HepG2 (cell line): Measurements from ENCODE around the gene ACVR2A. TPM values are rescaled to one million over a fixed set of nuclear protein-coding genes. Genes with fewer than 3 reads are reported as not detected.

Experiments
- ATAC-seq: fragments of 200-7000 bp; cut with Tn5 transposase; 3 replicates; pipeline ENCODE4 v1.9.1; 2020; ENCODE audit warnings: mild to moderate bottlenecking, moderate library complexity
- BruUV-seq: library from RNA; stranded (reverse); fragments of 400-500 nt; replicated peaks from 2 replicates; lab custom pipeline; 2021; lab: Mats Ljungman, UMichigan
- CTCF ChIA-PET: fragments of 300-600 bp; formaldehyde crosslinking; extraction: SDS; loops from one replicate; lab custom pipeline; 2021; ENCODE audit warnings: low total read pairs, inconsistent platforms, low intra/inter-chr PET ratio; lab: Yijun Ruan, JAX
- POLR2A ChIA-PET: fragments of 350-600 bp; sonication (Branson Sonifier 250); formaldehyde crosslinking; loops from one replicate; lab custom pipeline; 2020; ENCODE audit warnings: antibody characterized with exemption, inconsistent platforms; lab: Yijun Ruan, JAX
- DNase-seq: peaks from one replicate; pipeline ENCODE4 v3.0.0-alpha.2; 2015; ENCODE audit warnings: low spot score
- FAIRE-seq: peaks from 3 replicates; lab custom pipeline; 2011; peaks lifted over from hg19 to GRCh38; lab: Jason Lieb, UNC
- H2AFZ ChIP-seq: one replicate; pipeline ENCODE4 v1.6.1; 2011; ENCODE audit warnings: low read length, inconsistent platforms
- H3K27ac ChIP-seq: fragments of 300-600 bp; 3 replicates; pipeline ENCODE4 v1.8.0; 2011; ENCODE audit warnings: mixed run types, mild to moderate bottlenecking, mixed read lengths, low read length, inconsistent platforms; ENCODE audit not compliant: insufficient read depth; ENCODE audit errors: extremely low read length
- H3K27me3 ChIP-seq, 2 experiments: fragments of 200-600 bp in 1 of 2; 2 replicates in 1 of 2; 3 replicates in 1 of 2; pipeline versions ENCODE4 v1.6.0 to v1.8.0; 2011; ENCODE audit warnings: low read length in 2 of 2, mild to moderate bottlenecking in 2 of 2, moderate library complexity in 2 of 2, inconsistent platforms in 1 of 2; ENCODE audit not compliant: insufficient read depth in 2 of 2, control insufficient read depth in 1 of 2
- H3K36me3 ChIP-seq, 2 experiments: fragments of 200-600 bp in 1 of 2; replicated peaks in 1 of 2; 2 replicates in 1 of 2; 3 replicates in 1 of 2; pipeline versions ENCODE4 v1.5.1 to v1.8.0; 2011; ENCODE audit warnings: low read length in 2 of 2, inconsistent platforms in 1 of 2; ENCODE audit not compliant: insufficient read depth in 2 of 2, control insufficient read depth in 1 of 2
- H3K4me1 ChIP-seq: 2 replicates; pipeline ENCODE4 v1.5.1; 2012; ENCODE audit warnings: low read length, inconsistent platforms; ENCODE audit not compliant: insufficient read depth
- H3K4me2 ChIP-seq: 2 replicates; pipeline ENCODE4 v1.6.0; 2011; ENCODE audit warnings: low read depth, low read length, inconsistent platforms
- H3K4me3 ChIP-seq, 3 experiments: fragments of 200-600 bp in 1 of 3; sonication (generic), shearing (Covaris generic) in 1 of 3; replicated peaks in 1 of 3; 2 replicates each; pipeline ENCODE4 v1.5.1; 2011 to 2016; ENCODE audit warnings: low read length in 3 of 3, inconsistent platforms in 2 of 3, low read depth in 2 of 3, mild to moderate bottlenecking in 2 of 3, control low read depth in 1 of 3, mixed read lengths in 1 of 3; ENCODE audit not compliant: insufficient read depth in 1 of 3
- H3K79me2 ChIP-seq: one replicate; pipeline ENCODE4 v1.6.1; 2011; ENCODE audit warnings: low read length, inconsistent platforms; ENCODE audit not compliant: insufficient read depth
- H3K9ac ChIP-seq: 2 replicates; pipeline ENCODE4 v1.6.0; 2011; ENCODE audit warnings: mild to moderate bottlenecking, low read depth, low read length, inconsistent platforms; ENCODE audit not compliant: insufficient read depth
- H3K9me3 ChIP-seq: 2 replicates; pipeline ENCODE4 v1.5.1; 2012; ENCODE audit warnings: mild to moderate bottlenecking, low read length
- H4K20me1 ChIP-seq: 2 replicates; pipeline ENCODE4 v1.6.0; 2011; ENCODE audit warnings: inconsistent platforms, mild to moderate bottlenecking, low read length, moderate library complexity; ENCODE audit not compliant: insufficient read depth
- CREB1 ChIP-seq, 2 experiments: fragments of 450-650 bp in 1 of 2; IDR thresholded peaks; 2 replicates each; pipeline ENCODE4 v1.6.1; 2016 to 2017; ENCODE audit warnings: control low read depth in 1 of 2, mild to moderate bottlenecking in 1 of 2, missing compliant biosample characterization in 1 of 2, missing genetic modification characterization in 1 of 2
- SIX4 ChIP-seq: sonication (generic); formaldehyde crosslinking; IDR thresholded peaks from 2 replicates; pipeline ENCODE4 v1.4.0; 2020; ENCODE audit warnings: missing genetic modification reagents
- ZFP90 ChIP-seq: sonication (generic); formaldehyde crosslinking; IDR thresholded peaks from 2 replicates; pipeline ENCODE4 v1.8.0; 2022; ENCODE audit warnings: missing genetic modification reagents, mild to moderate bottlenecking, inconsistent platforms, borderline replicate concordance
- ZNF160 ChIP-seq: sonication (generic); formaldehyde crosslinking; IDR thresholded peaks from 2 replicates; pipeline ENCODE4 v1.8.0; 2022; ENCODE audit warnings: mild to moderate bottlenecking, inconsistent platforms, missing genetic modification reagents
- ZNF563 ChIP-seq: sonication (generic); formaldehyde crosslinking; IDR thresholded peaks from 2 replicates; pipeline ENCODE4 v1.8.0; 2022; ENCODE audit warnings: mild to moderate bottlenecking, moderate library complexity, missing genetic modification reagents
- ZNF660 ChIP-seq: sonication (generic); formaldehyde crosslinking; IDR thresholded peaks from 2 replicates; pipeline ENCODE4 v1.5.1; 2020; ENCODE audit warnings: mild to moderate bottlenecking, low read depth, missing genetic modification reagents, borderline replicate concordance
- ZNF850 ChIP-seq: sonication (generic); formaldehyde crosslinking; conservative IDR thresholded peaks from 2 replicates; pipeline ENCODE4 v1.9.0; 2021; ENCODE audit warnings: mild to moderate bottlenecking, missing genetic modification reagents
- WGBS: methylation state at CpG from one replicate; pipeline ENCODE4 v1.1.6; 2017; ENCODE audit warnings: low lambda C conversion rate; 5-methylcytosine and 5-hydroxymethylcytosine counted together
- in situ Hi-C: cut with HindIII; loops from 2 replicates; pipeline ENCODE4 v1.10.0; 2017; ENCODE audit warnings: low pct_unique_long_range_greater_than_20kb; ENCODE audit not compliant: extremely low pct_ligation_motif_present
- intact Hi-C: fragments of 100-400 bp; cut with micrococcal nuclease; formaldehyde crosslinking; loops from one replicate; pipeline ENCODE4 v1.10.0; 2022; ENCODE audit not compliant: unreplicated experiment
- polyA plus RNA-seq, 8 experiments: library from polyadenylated mRNA; depleted of rRNA in 3 of 8; stranded (reverse) in 7 of 8; unstranded in 1 of 8; fragments of >200 nt; fragmentation: Illumina TruSeq in 4 of 8; extraction: Trizol in 4 of 8; gene quantifications; 2 replicates each; pipeline versions ENCODE4 v1.2.1 to v1.2.3, GENCODE V29; 2011 to 2016; ENCODE audit warnings: low read depth in 4 of 8, missing spikeins in 1 of 8, mixed read lengths in 1 of 8; ENCODE audit not compliant: insufficient read depth in 1 of 8
- total RNA-seq, 5 experiments: library from RNA; depleted of rRNA; stranded (reverse); fragments of >200 nt; fragmentation: Illumina TruSeq; extraction: Trizol; gene quantifications; 2 replicates each; pipeline ENCODE4 v1.2.3, GENCODE V29; 2016; ENCODE audit warnings: low read depth in 1 of 5
- TF ChIP-seq, protein P1 (sequence below): sonication (generic); formaldehyde crosslinking; conservative IDR thresholded peaks from 2 replicates; pipeline ENCODE4 v1.4.0; 2020; ENCODE audit warnings: missing genetic modification reagents
- TF ChIP-seq, protein P2 (sequence below): sonication (generic); formaldehyde crosslinking; IDR thresholded peaks from 2 replicates; pipeline ENCODE4 v1.8.1; 2022; ENCODE audit warnings: mild to moderate bottlenecking, missing genetic modification reagents
- TF ChIP-seq, protein P3 (sequence below): sonication (generic); formaldehyde crosslinking; conservative IDR thresholded peaks from 2 replicates; pipeline ENCODE4 v1.4.0; 2020; ENCODE audit warnings: mild to moderate bottlenecking, missing genetic modification reagents, moderate library complexity

Gene ACVR2A
- total and polyA plus RNA-seq, 2 of the 13 experiments (the other 11 are each of a cell fraction or from before 2014, with no cell fraction given) = 8.3 to 18.0 TPM

DNA sequence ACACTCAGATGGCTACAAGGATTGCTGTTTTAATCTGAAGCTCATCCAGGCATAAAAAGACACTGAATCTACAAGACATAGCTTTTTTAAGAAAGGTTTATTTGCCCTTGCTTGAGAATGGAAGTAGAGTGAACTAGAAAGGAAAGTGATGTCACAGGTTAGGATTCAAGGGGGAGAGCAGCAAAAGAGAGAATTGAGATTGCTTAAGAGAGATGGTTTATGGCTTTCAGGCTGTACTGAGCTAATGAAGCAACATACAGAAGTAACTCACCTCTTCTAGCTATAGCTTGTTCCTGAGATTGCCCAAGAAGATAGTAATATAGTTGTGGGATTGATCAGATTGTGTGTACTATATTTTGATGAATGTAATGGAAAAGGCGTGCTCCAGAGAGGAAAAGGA is 26.1 kb upstream of the ACVR2A start:
- ChIA-PET POLR2A (no interaction called here), CTCF (no interaction called here)
- no peak for FAIRE-seq

DNA sequence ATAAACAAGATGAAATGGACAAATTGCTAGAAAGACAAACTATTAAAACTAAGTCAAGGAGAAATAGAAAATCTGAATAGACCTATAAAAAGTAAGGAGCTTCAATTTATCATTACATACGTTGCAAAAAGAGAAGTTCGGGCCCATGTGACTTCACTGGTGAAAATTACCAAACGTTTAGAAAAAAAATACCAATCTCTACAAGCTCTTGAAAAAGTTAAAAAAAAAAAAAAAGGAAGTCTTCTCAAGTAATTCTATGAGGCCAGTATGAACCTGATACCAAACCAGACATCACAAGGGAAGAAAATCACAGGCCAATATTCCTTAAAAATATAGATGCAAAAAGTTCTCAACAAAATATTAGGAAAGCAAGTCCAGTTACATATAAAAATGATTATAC is 20.2 kb upstream of the ACVR2A start:
- H4K20me1 ChIP-seq = no peaks in the 10 kb centered on the region
- BruUV-seq = no TSS peak
- no peak overlapping the region for H2AFZ ChIP-seq
- intact Hi-C loops (no loop called here), in situ Hi-C loops (no loop called here)
- H3K4me2 ChIP-seq = no peak overlapping the region
- ChIA-PET POLR2A (no interaction called here), CTCF (no interaction called here)
- no peak for ATAC-seq
- H3K36me3 ChIP-seq = no peaks in the 10 kb centered on the region
- H3K9me3 ChIP-seq = no peaks in the 10 kb centered on the region
- H3K4me1 ChIP-seq = no peaks in the 10 kb centered on the region
- H3K79me2 ChIP-seq = no peaks in the 10 kb centered on the region
- 2% methylated on average over 3 of the region's 3 CpGs for WGBS
- no peaks in the 10 kb centered on the region for H3K27me3 ChIP-seq
- FAIRE-seq = no peak
- no peak overlapping the region for H3K9ac ChIP-seq
- DNase-seq = no peak
- no peak overlapping the region for H3K4me3 ChIP-seq
- H3K27ac ChIP-seq = no peak overlapping the region
- TF ChIP-seq ZFP90 (CRISPR knock-in tag) = no peak
- no peak for TF ChIP-seq ZNF850 (CRISPR knock-in tag)
- TF ChIP-seq, protein P1, sequence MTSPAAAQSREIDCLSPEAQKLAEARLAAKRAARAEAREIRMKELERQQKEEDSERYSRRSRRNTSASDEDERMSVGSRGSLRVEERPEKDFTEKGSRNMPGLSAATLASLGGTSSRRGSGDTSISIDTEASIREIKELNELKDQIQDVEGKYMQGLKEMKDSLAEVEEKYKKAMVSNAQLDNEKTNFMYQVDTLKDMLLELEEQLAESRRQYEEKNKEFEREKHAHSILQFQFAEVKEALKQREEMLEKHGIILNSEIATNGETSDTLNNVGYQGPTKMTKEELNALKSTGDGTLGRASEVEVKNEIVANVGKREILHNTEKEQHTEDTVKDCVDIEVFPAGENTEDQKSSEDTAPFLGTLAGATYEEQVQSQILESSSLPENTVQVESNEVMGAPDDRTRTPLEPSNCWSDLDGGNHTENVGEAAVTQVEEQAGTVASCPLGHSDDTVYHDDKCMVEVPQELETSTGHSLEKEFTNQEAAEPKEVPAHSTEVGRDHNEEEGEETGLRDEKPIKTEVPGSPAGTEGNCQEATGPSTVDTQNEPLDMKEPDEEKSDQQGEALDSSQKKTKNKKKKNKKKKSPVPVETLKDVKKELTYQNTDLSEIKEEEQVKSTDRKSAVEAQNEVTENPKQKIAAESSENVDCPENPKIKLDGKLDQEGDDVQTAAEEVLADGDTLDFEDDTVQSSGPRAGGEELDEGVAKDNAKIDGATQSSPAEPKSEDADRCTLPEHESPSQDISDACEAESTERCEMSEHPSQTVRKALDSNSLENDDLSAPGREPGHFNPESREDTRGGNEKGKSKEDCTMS (CRISPR knock-in tag) = no peak
- TF ChIP-seq ZNF563 = no peak
- TF ChIP-seq, protein P2, sequence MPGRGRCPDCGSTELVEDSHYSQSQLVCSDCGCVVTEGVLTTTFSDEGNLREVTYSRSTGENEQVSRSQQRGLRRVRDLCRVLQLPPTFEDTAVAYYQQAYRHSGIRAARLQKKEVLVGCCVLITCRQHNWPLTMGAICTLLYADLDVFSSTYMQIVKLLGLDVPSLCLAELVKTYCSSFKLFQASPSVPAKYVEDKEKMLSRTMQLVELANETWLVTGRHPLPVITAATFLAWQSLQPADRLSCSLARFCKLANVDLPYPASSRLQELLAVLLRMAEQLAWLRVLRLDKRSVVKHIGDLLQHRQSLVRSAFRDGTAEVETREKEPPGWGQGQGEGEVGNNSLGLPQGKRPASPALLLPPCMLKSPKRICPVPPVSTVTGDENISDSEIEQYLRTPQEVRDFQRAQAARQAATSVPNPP (CRISPR knock-in tag) = no peak
- TF ChIP-seq SIX4 (CRISPR knock-in tag) = no peak

More for the DNA sequence above, 26.1 kb upstream of the ACVR2A start:
- TF ChIP-seq ZNF160 (CRISPR knock-in tag) (no peak), ZNF660 (no peak), CREB1 (IDR thresholded peaks at IDR 0.05) (0 out of 2 replicates have a peak, but pooled peaks have one; percentile 5), CREB1 (CRISPR knock-in tag; IDR thresholded peaks at IDR 0.05) (no peak)
- TF ChIP-seq, protein P3, sequence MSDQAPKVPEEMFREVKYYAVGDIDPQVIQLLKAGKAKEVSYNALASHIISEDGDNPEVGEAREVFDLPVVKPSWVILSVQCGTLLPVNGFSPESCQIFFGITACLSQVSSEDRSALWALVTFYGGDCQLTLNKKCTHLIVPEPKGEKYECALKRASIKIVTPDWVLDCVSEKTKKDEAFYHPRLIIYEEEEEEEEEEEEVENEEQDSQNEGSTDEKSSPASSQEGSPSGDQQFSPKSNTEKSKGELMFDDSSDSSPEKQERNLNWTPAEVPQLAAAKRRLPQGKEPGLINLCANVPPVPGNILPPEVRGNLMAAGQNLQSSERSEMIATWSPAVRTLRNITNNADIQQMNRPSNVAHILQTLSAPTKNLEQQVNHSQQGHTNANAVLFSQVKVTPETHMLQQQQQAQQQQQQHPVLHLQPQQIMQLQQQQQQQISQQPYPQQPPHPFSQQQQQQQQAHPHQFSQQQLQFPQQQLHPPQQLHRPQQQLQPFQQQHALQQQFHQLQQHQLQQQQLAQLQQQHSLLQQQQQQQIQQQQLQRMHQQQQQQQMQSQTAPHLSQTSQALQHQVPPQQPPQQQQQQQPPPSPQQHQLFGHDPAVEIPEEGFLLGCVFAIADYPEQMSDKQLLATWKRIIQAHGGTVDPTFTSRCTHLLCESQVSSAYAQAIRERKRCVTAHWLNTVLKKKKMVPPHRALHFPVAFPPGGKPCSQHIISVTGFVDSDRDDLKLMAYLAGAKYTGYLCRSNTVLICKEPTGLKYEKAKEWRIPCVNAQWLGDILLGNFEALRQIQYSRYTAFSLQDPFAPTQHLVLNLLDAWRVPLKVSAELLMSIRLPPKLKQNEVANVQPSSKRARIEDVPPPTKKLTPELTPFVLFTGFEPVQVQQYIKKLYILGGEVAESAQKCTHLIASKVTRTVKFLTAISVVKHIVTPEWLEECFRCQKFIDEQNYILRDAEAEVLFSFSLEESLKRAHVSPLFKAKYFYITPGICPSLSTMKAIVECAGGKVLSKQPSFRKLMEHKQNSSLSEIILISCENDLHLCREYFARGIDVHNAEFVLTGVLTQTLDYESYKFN (CRISPR knock-in tag) = no peak
- Histone ChIP-seq H3K9me3 (no peaks in the 10 kb centered on the region), H3K4me1 (no peaks in the 10 kb centered on the region), H3K4me3 (no peak overlapping the region), H4K20me1 (no peaks in the 10 kb centered on the region), H3K36me3 (no peaks in the 10 kb centered on the region), H3K4me2 (no peak overlapping the region), H3K9ac (no peak overlapping the region), H3K27me3 (no peaks in the 10 kb centered on the region; a peak in 1 of 5 replicates), H2AFZ (no peak overlapping the region), H3K79me2 (no peaks in the 10 kb centered on the region), H3K27ac (no peak overlapping the region)
- 6% methylated on average over 1 of the region's 1 CpG for WGBS
- in situ Hi-C loops = no loop called here
- no peak for DNase-seq
- ATAC-seq = no peak
- no TSS peak for BruUV-seq
- intact Hi-C loops = no loop called here
